GM18861 (cell line): ENCODE measurements around the gene TMEM225B.
"Not testable (repeated sequence)": the region's sequence is repeated elsewhere in the genome, so short reads cannot be mapped to it uniquely, and the experiment has no call there.

Experiments
- ATAC-seq: cut with Tn5 transposase; IDR thresholded peaks from one replicate; pipeline ENCODE4 v1.9.1; 2021; ENCODE audit not compliant: unreplicated experiment

Gene TMEM225B

GRCh38 chr7:99579281-99579955, 18.6 kb upstream of the TMEM225B start:
- no peak for ATAC-seq

GRCh38 chr7:99579956-99580777, 17.9 kb upstream of the TMEM225B start:
- no peak for ATAC-seq

- not testable (repeated sequence) for ATAC-seq
These were observed 17.2 kb upstream of the TMEM225B start for GRCh38 chr7:99580778-99581332.

- ATAC-seq = no peak
These were observed 9.2 kb upstream of the TMEM225B start for GRCh38 chr7:99588868-99589267.

- ATAC-seq = no peak
These were observed 2.9 kb upstream of the TMEM225B start for GRCh38 chr7:99594948-99595745.

GRCh38 chr7:99596408-99596955, 1.6 kb upstream of the TMEM225B start:
- no peak for ATAC-seq

GRCh38 chr7:99599836-99600235, 1.8 kb downstream of the TMEM225B start:
- no peak for ATAC-seq

- no peak for ATAC-seq
These were observed 3.7 kb downstream of the TMEM225B start for GRCh38 chr7:99601656-99602310.

GRCh38 chr7:99605527-99605926, 7.5 kb downstream of the TMEM225B start:
- no peak for ATAC-seq

- ATAC-seq = no peak
These were observed 8.5 kb downstream of the TMEM225B start for GRCh38 chr7:99606531-99606930.

GRCh38 chr7:99607548-99607947, 9.5 kb downstream of the TMEM225B start:
- no peak for ATAC-seq

GRCh38 chr7:99614495-99614894, 16.4 kb downstream of the TMEM225B start:
- no peak for ATAC-seq

GRCh38 chr7:99615989-99616358, 17.9 kb downstream of the TMEM225B start:
- ATAC-seq = no peak

- peak; percentile 82 for ATAC-seq
These were observed 18.5 kb downstream of the TMEM225B start, which contains the start of gene ZSCAN25 for GRCh38 chr7:99616359-99617191. Gene ZSCAN25, plus strand, starts transcription at chr7:99616946. Its CDS starts 2,661 bp downstream, at chr7:99619607.

GRCh38 chr7:99617192-99617781, 19.2 kb downstream of the TMEM225B start:
- peak; percentile 28 for ATAC-seq

- ATAC-seq = no peak
These were observed 20.7 kb downstream of the TMEM225B start for GRCh38 chr7:99618726-99619125.

GRCh38 chr7:99619571-99620130, 21.6 kb downstream of the TMEM225B start:
- no peak for ATAC-seq

- no peak for ATAC-seq
These were observed 23.2 kb downstream of the TMEM225B start for GRCh38 chr7:99621271-99621670.

GRCh38 chr7:99622596-99622995, 24.5 kb downstream of the TMEM225B start:
- ATAC-seq = no peak
